ENCODE data around the gene MEGF8. TPM values are rescaled to one million over a fixed set of nuclear protein-coding genes. Genes with fewer than 3 reads are reported as not detected.
"Not testable (repeated sequence)": the region's sequence is repeated elsewhere in the genome, so short reads cannot be mapped to it uniquely, and the experiment has no call there.

Gene MEGF8
- total and polyA plus RNA-seq, 2 donors (not counting 3 experiments of a cell fraction or from before 2014, with no cell fraction given) = 20.6 to 39.6 TPM

DNA sequence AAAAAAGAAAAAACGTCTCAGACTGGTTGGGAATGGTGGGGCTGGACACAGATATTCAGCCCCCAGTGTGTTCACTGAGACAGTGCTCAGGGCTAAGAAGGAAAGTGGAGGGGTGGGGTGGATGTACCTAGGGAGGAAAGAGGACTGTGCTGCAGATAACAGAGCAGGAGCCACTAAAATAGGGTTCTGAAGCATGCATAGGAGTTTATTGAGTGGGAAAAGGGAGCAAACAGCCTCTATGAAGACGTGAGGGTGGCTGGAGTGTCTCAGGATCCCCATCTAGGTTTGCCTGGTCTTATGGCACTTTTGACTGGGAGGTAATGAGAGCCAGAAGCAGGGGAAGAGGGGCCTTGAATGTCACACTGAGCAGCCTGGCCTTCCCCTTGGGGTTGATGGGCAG, 3.4 kb downstream of the MEGF8 start:
- Histone ChIP-seq H3K27ac (ENCODE audit: insufficient read depth, low read depth, low read length) (no peak overlapping the region), H2AFZ (ENCODE audit: low read depth, low read length) (no peak overlapping the region), H3K79me2 (ENCODE audit: control insufficient read depth, insufficient read depth, low read length) (peaks cover 3% of the 10 kb centered on the region), H3K4me1 (ENCODE audit: control insufficient read depth, extremely low read depth, insufficient read depth, low read length) (peaks cover 8% of the 10 kb centered on the region), H3K9me3 (replicated peaks; ENCODE audit: control insufficient read depth, insufficient read depth, low read length) (no peaks in the 10 kb centered on the region), H3K9me1 (replicated peaks; ENCODE audit: control insufficient read depth, extremely low read depth, insufficient read depth, low read length) (no peaks in the 10 kb centered on the region), H3K4me3 (replicated peaks in 1 of 3; ENCODE audit: insufficient read depth in 1 of 3, low read depth in 1 of 3, low read length in 3 of 3) (no peak overlapping the region), H3K4me2 (ENCODE audit: insufficient read depth, low read length) (no peak overlapping the region), H3K9ac (replicated peaks; ENCODE audit: extremely low read depth, insufficient read depth, low read length) (no peak overlapping the region), H4K20me1 (replicated peaks; ENCODE audit: control insufficient read depth, extremely low read depth, insufficient read depth, low read length) (no peaks in the 10 kb centered on the region), H3K36me3 (ENCODE audit: control insufficient read depth in 2 of 2, extremely low read depth in 1 of 2, insufficient read depth in 2 of 2, low read length in 2 of 2) (no peaks in the 10 kb centered on the region), H3K27me3 (ENCODE audit: control insufficient read depth in 2 of 2, insufficient read depth in 2 of 2, low read length in 2 of 2) (peaks cover 4 to 9% of the 10 kb centered on the region in 2 experiments)
- dilution Hi-C loops (cut with MboI; ENCODE audit: extremely low pct_ligation_motif_present, low sequenced_read_pairs) (no loop called here), intact Hi-C loops (cut with micrococcal nuclease) (no loop called here)
- no peak for DNase-seq (ENCODE audit: low read depth, low spot score)
- no peak for TF ChIP-seq POLR2A (IDR thresholded peaks at IDR 0.05; ENCODE audit: low read depth, low read length)
- TF ChIP-seq GATA2 (IDR thresholded peaks at IDR 0.05; ENCODE audit: insufficient read depth, insufficient read length, low read depth, low read length) = no peak
- CTCF ChIA-PET = interaction anchor here (1.3 kb wide), 1 partner anchor 18 kb away, joined by 4 read pairs; no protein-coding TSS in a partner anchor
- BruUV-seq (replicated peaks) = no TSS peak
- POLR2A ChIA-PET = no interaction called here
- no peak for FAIRE-seq

DNA sequence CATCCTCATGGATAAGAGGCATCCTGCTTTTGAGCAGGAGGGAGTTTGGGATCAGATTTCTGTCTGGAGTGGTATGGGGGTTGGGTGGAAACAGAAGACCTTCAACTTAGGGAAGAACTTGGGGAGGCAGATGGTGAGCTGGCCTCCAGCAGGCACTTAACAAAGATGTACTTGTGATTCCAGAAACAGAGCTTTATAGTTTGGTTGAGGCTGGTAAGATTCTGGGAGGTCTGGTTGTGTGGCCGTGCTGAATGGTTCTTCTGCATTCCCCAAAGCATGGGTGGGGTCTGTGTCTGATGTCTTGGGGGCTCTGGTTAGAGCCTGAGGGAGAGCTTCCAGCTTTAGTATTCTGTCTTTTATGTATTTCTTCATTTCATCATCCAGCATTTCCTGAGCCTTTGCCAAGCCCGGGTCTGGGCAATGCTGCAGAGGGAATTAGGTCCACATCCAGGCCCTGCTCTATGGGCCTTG, 4.8 kb downstream of the MEGF8 start:
- DNase-seq (ENCODE audit: low read depth, low spot score) = no peak
- H3K4me3 ChIP-seq (replicated peaks in 1 of 3; ENCODE audit: insufficient read depth in 1 of 3, low read depth in 1 of 3, low read length in 3 of 3) = no peak overlapping the region
- POLR2A ChIA-PET = no interaction called here
- H3K27me3 ChIP-seq (ENCODE audit: control insufficient read depth in 2 of 2, insufficient read depth in 2 of 2, low read length in 2 of 2) = no peaks in the 10 kb centered on the region
- peaks cover 4% of the 10 kb centered on the region for H3K4me1 ChIP-seq (ENCODE audit: control insufficient read depth, extremely low read depth, insufficient read depth, low read length)
- H4K20me1 ChIP-seq (replicated peaks; ENCODE audit: control insufficient read depth, extremely low read depth, insufficient read depth, low read length) = no peaks in the 10 kb centered on the region
- peaks cover 3% of the 10 kb centered on the region for H3K79me2 ChIP-seq (ENCODE audit: control insufficient read depth, insufficient read depth, low read length)
- intact Hi-C loops (cut with micrococcal nuclease) (no loop called here), dilution Hi-C loops (cut with MboI; ENCODE audit: extremely low pct_ligation_motif_present, low sequenced_read_pairs) (no loop called here)
- no peak overlapping the region for H3K27ac ChIP-seq (ENCODE audit: insufficient read depth, low read depth, low read length)
- H3K36me3 ChIP-seq (ENCODE audit: control insufficient read depth in 2 of 2, extremely low read depth in 1 of 2, insufficient read depth in 2 of 2, low read length in 2 of 2) = no peaks in the 10 kb centered on the region
- CTCF ChIA-PET = interaction anchor here (1.2 kb wide), 1 partner anchor 13 kb away, joined by 3 read pairs; no protein-coding TSS in a partner anchor
- no peaks in the 10 kb centered on the region for H3K9me1 ChIP-seq (replicated peaks; ENCODE audit: control insufficient read depth, extremely low read depth, insufficient read depth, low read length)
- no peaks in the 10 kb centered on the region for H3K9me3 ChIP-seq (replicated peaks; ENCODE audit: control insufficient read depth, insufficient read depth, low read length)
- H2AFZ ChIP-seq (ENCODE audit: low read depth, low read length) = no peak overlapping the region
- H3K9ac ChIP-seq (replicated peaks; ENCODE audit: extremely low read depth, insufficient read depth, low read length) = no peak overlapping the region
- TF ChIP-seq, protein P1, sequence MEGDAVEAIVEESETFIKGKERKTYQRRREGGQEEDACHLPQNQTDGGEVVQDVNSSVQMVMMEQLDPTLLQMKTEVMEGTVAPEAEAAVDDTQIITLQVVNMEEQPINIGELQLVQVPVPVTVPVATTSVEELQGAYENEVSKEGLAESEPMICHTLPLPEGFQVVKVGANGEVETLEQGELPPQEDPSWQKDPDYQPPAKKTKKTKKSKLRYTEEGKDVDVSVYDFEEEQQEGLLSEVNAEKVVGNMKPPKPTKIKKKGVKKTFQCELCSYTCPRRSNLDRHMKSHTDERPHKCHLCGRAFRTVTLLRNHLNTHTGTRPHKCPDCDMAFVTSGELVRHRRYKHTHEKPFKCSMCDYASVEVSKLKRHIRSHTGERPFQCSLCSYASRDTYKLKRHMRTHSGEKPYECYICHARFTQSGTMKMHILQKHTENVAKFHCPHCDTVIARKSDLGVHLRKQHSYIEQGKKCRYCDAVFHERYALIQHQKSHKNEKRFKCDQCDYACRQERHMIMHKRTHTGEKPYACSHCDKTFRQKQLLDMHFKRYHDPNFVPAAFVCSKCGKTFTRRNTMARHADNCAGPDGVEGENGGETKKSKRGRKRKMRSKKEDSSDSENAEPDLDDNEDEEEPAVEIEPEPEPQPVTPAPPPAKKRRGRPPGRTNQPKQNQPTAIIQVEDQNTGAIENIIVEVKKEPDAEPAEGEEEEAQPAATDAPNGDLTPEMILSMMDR (IDR thresholded peaks at IDR 0.05; ENCODE audit: extremely low read depth in 1 of 2, insufficient read depth in 1 of 2, low read depth in 1 of 2, low read length in 2 of 2) = no peak
- TF ChIP-seq JUN (IDR thresholded peaks at IDR 0.05; ENCODE audit: borderline replicate concordance, insufficient read depth, insufficient read length, low read depth) = no peak
- TF ChIP-seq MYC (IDR thresholded peaks at IDR 0.05; ENCODE audit: low read depth, low read length) = no peak
- TF ChIP-seq FOS (IDR thresholded peaks at IDR 0.05; ENCODE audit: borderline replicate concordance, insufficient read depth, low read length) = no peak
- no peak for TF ChIP-seq POLR2AphosphoS5 (IDR thresholded peaks at IDR 0.05; ENCODE audit: insufficient read depth, low read depth, low read length)
- FAIRE-seq = no peak
- no peak overlapping the region for H3K4me2 ChIP-seq (ENCODE audit: insufficient read depth, low read length)
- BruUV-seq (replicated peaks) = no TSS peak

DNA sequence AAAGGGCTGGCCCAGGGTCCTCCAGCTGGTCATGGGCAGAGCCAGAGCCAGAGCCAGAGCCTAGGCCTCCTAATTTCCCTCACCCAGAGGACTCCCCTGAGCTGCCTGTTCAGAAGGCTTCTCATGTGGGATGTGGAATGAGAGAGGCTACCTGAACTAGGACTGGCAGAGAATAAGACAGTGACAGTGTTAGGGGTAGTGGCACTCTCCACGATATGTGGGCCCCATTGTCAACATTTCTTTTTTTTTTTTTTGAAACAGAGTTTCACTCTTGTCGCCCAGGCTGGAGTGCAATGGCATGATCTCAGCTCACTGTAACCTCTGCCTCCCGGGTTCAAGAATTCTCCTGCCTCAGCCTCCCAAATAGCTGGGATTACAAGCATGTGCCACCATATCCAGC, 5.9 kb downstream of the MEGF8 start:
- H3K36me3 ChIP-seq (ENCODE audit: control insufficient read depth in 2 of 2, extremely low read depth in 1 of 2, insufficient read depth in 2 of 2, low read length in 2 of 2); H2AFZ ChIP-seq (ENCODE audit: low read depth, low read length); H3K27ac ChIP-seq (ENCODE audit: insufficient read depth, low read depth, low read length); CTCF ChIA-PET; H4K20me1 ChIP-seq (replicated peaks; ENCODE audit: control insufficient read depth, extremely low read depth, insufficient read depth, low read length); H3K9me1 ChIP-seq (replicated peaks; ENCODE audit: control insufficient read depth, extremely low read depth, insufficient read depth, low read length); DNase-seq (ENCODE audit: low read depth, low spot score); H3K27me3 ChIP-seq (ENCODE audit: control insufficient read depth in 2 of 2, insufficient read depth in 2 of 2, low read length in 2 of 2); POLR2A ChIA-PET; H3K4me3 ChIP-seq (replicated peaks in 1 of 3; ENCODE audit: insufficient read depth in 1 of 3, low read depth in 1 of 3, low read length in 3 of 3); H3K9me3 ChIP-seq (replicated peaks; ENCODE audit: control insufficient read depth, insufficient read depth, low read length); FAIRE-seq; intact Hi-C loops (cut with micrococcal nuclease); BruUV-seq (replicated peaks); H3K4me2 ChIP-seq (ENCODE audit: insufficient read depth, low read length); dilution Hi-C loops (cut with MboI; ENCODE audit: extremely low pct_ligation_motif_present, low sequenced_read_pairs); H3K4me1 ChIP-seq (ENCODE audit: control insufficient read depth, extremely low read depth, insufficient read depth, low read length); H3K79me2 ChIP-seq (ENCODE audit: control insufficient read depth, insufficient read depth, low read length); H3K9ac ChIP-seq (replicated peaks; ENCODE audit: extremely low read depth, insufficient read depth, low read length): not testable (repeated sequence)

All from endothelial cell of umbilical vein (primary cell).